Thyroid gland (tissue), 4 donors: ENCODE measurements around the gene LRFN2. TPM values are rescaled to one million over a fixed set of nuclear protein-coding genes. Genes with fewer than 3 reads are reported as not detected.

ENCODE experiments used
- DNase-seq, 2 donors: peaks; one replicate each; pipeline ENCODE4 v3.0.0-alpha.2; 2019
- H3K27ac ChIP-seq, 3 donors: fragments of 200-600 bp; sonication (generic); 1 replicate in 2 of 3; 2 replicates in 1 of 3; pipeline ENCODE4 v1.5.1; 2016 to 2019; ENCODE audit warnings: mild to moderate bottlenecking in 1 of 3, moderate library complexity in 1 of 3
- H3K27me3 ChIP-seq: fragments of 200-600 bp; sonication (generic); one replicate; pipeline ENCODE4 v1.5.1; 2019
- H3K36me3 ChIP-seq, 2 donors: fragments of 200-600 bp; sonication (generic); one replicate each; pipeline ENCODE4 v1.5.1; 2016 to 2019
- H3K4me1 ChIP-seq, 2 donors: fragments of 200-600 bp; sonication (generic); one replicate each; pipeline ENCODE4 v1.5.1; 2017 to 2019
- H3K4me3 ChIP-seq, 3 donors: fragments of 200-600 bp; sonication (generic); replicated peaks in 1 of 3; 1 replicate in 2 of 3; 2 replicates in 1 of 3; pipeline ENCODE4 v1.5.1; 2016; ENCODE audit warnings: mild to moderate bottlenecking in 1 of 3
- H3K9me3 ChIP-seq: fragments of 200-600 bp; sonication (generic); one replicate; pipeline ENCODE4 v1.5.1; 2017
- POLR2A ChIP-seq, 2 donors: fragments of 450-650 bp; IDR thresholded peaks; one replicate each; pipeline ENCODE4 v1.6.1; 2017; ENCODE audit warnings: antibody characterized with exemption in 2 of 2, mild to moderate bottlenecking in 2 of 2, moderate library complexity in 1 of 2
- WGBS, 2 donors: methylation state at CpG; one replicate each; pipeline ENCODE4 v1.1.5; 2017; 5-methylcytosine and 5-hydroxymethylcytosine counted together
- intact Hi-C: fragments of 100-400 bp; cut with DNase I; formaldehyde crosslinking; loops from one replicate; pipeline ENCODE4 v1.15.1; 2023
- total RNA-seq, 4 donors: library from RNA; depleted of rRNA; stranded (reverse); fragments of >200 nt; gene quantifications; one replicate each; pipeline ENCODE4 v1.2.3, GENCODE V29; 2016
- TF ChIP-seq, protein P1 (sequence below), 6 experiments: fragments of 200-600 bp in 3 of 6; fragments of 450-650 bp in 3 of 6; sonication (generic) in 3 of 6; IDR thresholded peaks; one replicate each; pipeline ENCODE4 v1.5.1; 2016 to 2019; ENCODE audit warnings: antibody characterized with exemption in 6 of 6, mild to moderate bottlenecking in 2 of 6, inconsistent platforms in 1 of 6, moderate library complexity in 1 of 6

LRFN2 gene
- total RNA-seq, 4 donors from 2014 or later, result 0.13 TPM; not detected in 3

DNA sequence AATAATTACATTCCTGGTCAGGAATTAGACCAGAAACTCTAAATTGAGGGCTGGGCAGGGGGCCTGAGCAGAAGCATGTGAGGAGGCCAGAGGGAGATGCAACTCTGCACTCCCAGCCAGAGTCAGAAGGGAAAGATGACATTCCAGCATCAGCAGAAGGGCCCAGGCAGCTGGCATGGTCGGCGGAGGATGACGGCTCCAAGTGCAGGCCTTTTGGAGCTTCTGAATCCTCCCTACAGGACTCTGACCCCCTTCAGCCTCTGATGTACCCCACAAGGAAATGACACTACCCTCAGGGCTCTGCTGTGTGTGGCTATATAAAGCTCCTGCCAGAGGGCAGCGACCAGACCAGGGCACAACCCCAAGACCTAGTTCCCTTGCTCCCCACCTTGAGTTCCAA, 1.9 kb downstream of the LRFN2 start:
- no peaks in the 10 kb centered on the region for H3K9me3 ChIP-seq
- no peaks in the 10 kb centered on the region for H3K36me3 ChIP-seq
- H3K4me1 ChIP-seq, result peaks cover 7 to 25% of the 10 kb centered on the region in 2 donors
- TF ChIP-seq, protein P1, sequence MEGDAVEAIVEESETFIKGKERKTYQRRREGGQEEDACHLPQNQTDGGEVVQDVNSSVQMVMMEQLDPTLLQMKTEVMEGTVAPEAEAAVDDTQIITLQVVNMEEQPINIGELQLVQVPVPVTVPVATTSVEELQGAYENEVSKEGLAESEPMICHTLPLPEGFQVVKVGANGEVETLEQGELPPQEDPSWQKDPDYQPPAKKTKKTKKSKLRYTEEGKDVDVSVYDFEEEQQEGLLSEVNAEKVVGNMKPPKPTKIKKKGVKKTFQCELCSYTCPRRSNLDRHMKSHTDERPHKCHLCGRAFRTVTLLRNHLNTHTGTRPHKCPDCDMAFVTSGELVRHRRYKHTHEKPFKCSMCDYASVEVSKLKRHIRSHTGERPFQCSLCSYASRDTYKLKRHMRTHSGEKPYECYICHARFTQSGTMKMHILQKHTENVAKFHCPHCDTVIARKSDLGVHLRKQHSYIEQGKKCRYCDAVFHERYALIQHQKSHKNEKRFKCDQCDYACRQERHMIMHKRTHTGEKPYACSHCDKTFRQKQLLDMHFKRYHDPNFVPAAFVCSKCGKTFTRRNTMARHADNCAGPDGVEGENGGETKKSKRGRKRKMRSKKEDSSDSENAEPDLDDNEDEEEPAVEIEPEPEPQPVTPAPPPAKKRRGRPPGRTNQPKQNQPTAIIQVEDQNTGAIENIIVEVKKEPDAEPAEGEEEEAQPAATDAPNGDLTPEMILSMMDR (IDR thresholded peaks at IDR 0.05), result no peak
- TF ChIP-seq POLR2A (IDR thresholded peaks at IDR 0.05), result no peak
- no peaks in the 10 kb centered on the region for H3K27me3 ChIP-seq
- H3K27ac ChIP-seq, result no peak overlapping the region
- no peak for DNase-seq
- 70 to 82% methylated on average over 3 to 4 of the region's 4 CpGs for WGBS, 2 donors
- no peak overlapping the region for H3K4me3 ChIP-seq
- intact Hi-C loops, result loop anchor here (10.0 kb wide), 1 partner anchor 1370 kb away; no protein-coding TSS in a partner anchor

GRCh38 chr6:40584741-40585140, 2.4 kb downstream of the LRFN2 start:
- WGBS, 2 donors, result 68 to 70% methylated on average over 2 of the region's 2 CpGs
- H3K27me3 ChIP-seq, result no peaks in the 10 kb centered on the region
- H3K4me1 ChIP-seq, result peaks cover 7 to 25% of the 10 kb centered on the region in 2 donors
- no peaks in the 10 kb centered on the region for H3K9me3 ChIP-seq
- H3K36me3 ChIP-seq, result no peaks in the 10 kb centered on the region
- no peak overlapping the region for H3K4me3 ChIP-seq
- TF ChIP-seq, protein P1 (IDR thresholded peaks at IDR 0.05), result no peak
- TF ChIP-seq POLR2A (IDR thresholded peaks at IDR 0.05), result no peak
- no peak for DNase-seq
- intact Hi-C loops, result loop anchor here (5.0 to 10.0 kb wide), 2 partner anchors 257 to 1370 kb away; no protein-coding TSS in a partner anchor
- no peak overlapping the region for H3K27ac ChIP-seq

- Histone ChIP-seq H3K36me3 (no peaks in the 10 kb centered on the region), H3K4me1 (peaks cover 7 to 25% of the 10 kb centered on the region in 2 donors), H3K27ac (no peak overlapping the region), H3K4me3 (no peak overlapping the region), H3K27me3 (no peaks in the 10 kb centered on the region), H3K9me3 (no peaks in the 10 kb centered on the region)
- intact Hi-C loops, result loop anchor here (5.0 to 10.0 kb wide), 2 partner anchors 256 to 1369 kb away; no protein-coding TSS in a partner anchor
- no peak for TF ChIP-seq POLR2A (IDR thresholded peaks at IDR 0.05)
- TF ChIP-seq, protein P1 (IDR thresholded peaks at IDR 0.05), result no peak
- DNase-seq, result no peak
- 63 to 64% methylated on average over 3 of the region's 3 CpGs for WGBS, 2 donors
Measured at GRCh38 chr6:40583709-40584108, 3.5 kb downstream of the LRFN2 start.

DNA sequence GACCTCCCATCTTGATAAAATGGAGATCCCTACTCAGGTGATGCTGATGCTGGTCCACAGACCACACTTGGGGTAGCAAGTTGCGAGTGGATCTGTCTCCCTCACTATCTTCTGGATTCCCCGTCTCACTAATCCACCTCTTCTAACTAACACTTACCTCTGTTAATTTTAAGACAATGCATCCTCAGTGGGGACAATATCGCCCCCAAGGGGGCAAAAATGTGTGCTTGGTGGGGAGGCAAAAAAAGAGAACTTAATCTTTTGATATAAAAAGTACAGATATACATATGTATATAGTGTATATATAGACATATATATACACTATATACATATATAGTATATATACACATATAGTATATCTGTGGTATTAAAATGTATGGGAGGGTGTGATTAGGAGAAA, 4.3 kb downstream of the LRFN2 start:
- no peak for TF ChIP-seq POLR2A (IDR thresholded peaks at IDR 0.05)
- TF ChIP-seq, protein P1 (IDR thresholded peaks at IDR 0.05), result no peak
- H3K4me3 ChIP-seq, result no peak overlapping the region
- H3K9me3 ChIP-seq, result no peaks in the 10 kb centered on the region
- H3K27ac ChIP-seq, result no peak overlapping the region
- intact Hi-C loops, result loop anchor here (5.0 to 10.0 kb wide), 2 partner anchors 256 to 1368 kb away; no protein-coding TSS in a partner anchor
- no peaks in the 10 kb centered on the region for H3K27me3 ChIP-seq
- H3K36me3 ChIP-seq, result no peaks in the 10 kb centered on the region
- H3K4me1 ChIP-seq, result peaks cover 7 to 21% of the 10 kb centered on the region in 2 donors
- 77 to 81% methylated on average over 3 of the region's 3 CpGs for WGBS, 2 donors
- DNase-seq, result peak in 1 of 2 donors; percentile 15

DNA sequence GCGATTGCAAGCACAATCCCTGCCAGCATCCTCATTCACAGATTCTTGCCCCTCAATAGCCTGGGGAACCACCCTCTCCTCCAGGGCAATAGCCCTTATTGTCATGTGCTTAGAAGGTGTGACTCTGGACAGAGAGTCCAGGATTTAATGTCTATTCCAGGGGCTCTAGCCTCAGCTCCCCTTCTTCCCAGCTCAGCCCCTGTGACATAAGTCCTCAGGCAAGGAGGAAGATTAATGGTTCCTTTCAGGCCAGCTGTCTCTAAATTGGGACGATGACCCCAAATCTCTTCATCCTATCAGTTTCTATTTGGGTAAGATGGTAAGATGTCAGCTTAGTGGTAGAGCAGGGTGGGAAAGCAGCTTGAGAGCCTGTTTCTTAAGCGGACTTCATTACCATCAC, 8.1 kb downstream of the LRFN2 start:
- H3K4me3 ChIP-seq, result no peak overlapping the region
- H3K4me1 ChIP-seq, result no peaks in the 10 kb centered on the region
- DNase-seq, result no peak
- H3K9me3 ChIP-seq, result no peaks in the 10 kb centered on the region
- H3K27me3 ChIP-seq, result no peaks in the 10 kb centered on the region
- intact Hi-C loops, result no loop called here
- WGBS, 2 donors, result 82 to 91% methylated on average over 3 of the region's 3 CpGs
- TF ChIP-seq, protein P1 (IDR thresholded peaks at IDR 0.05), result no peak
- TF ChIP-seq POLR2A (IDR thresholded peaks at IDR 0.05), result no peak
- no peak overlapping the region for H3K27ac ChIP-seq
- H3K36me3 ChIP-seq, result no peaks in the 10 kb centered on the region
